ENCODE results near the gene AUP1.

GRCh38 chr2:74573747-74574562, 44.4 kb upstream of the AUP1 start:
- no peak for TF ChIP-seq CTCF (IDR thresholded peaks at IDR 0.05)
- TF ChIP-seq EP300 (IDR thresholded peaks at IDR 0.05): no peak
- TF ChIP-seq POLR2A (IDR thresholded peaks at IDR 0.05): no peak
